Smooth muscle cell (in vitro differentiated cells): ENCODE measurements around the gene GPR141. TPM values are rescaled to one million over a fixed set of nuclear protein-coding genes. Genes with fewer than 3 reads are reported as not detected.

ENCODE experiments used
- DNase-seq: peaks from one replicate; lab custom pipeline; 2025; ENCODE audit not compliant: unreplicated experiment; lab: John Stamatoyannopoulos, UW
- H2AFZ ChIP-seq: fragments of 200-600 bp; sonication (generic); 2 replicates; pipeline ENCODE4 v1.6.0; 2016; ENCODE audit warnings: antibody characterized with exemption, low read depth, mild to moderate bottlenecking
- H3F3A ChIP-seq: fragments of 200-600 bp; sonication (generic); 2 replicates; pipeline ENCODE4 v1.6.0; 2017; ENCODE audit warnings: antibody characterized with exemption, low read depth
- H3K27ac ChIP-seq: fragments of 200-600 bp; sonication (generic); 2 replicates; pipeline ENCODE4 v1.5.1; 2016; ENCODE audit warnings: low read depth, mild to moderate bottlenecking
- H3K27me3 ChIP-seq: fragments of 200-600 bp; sonication (generic); 2 replicates; pipeline ENCODE4 v1.6.1; 2016; ENCODE audit warnings: low read depth, mild to moderate bottlenecking
- H3K36me3 ChIP-seq: fragments of 200-600 bp; sonication (generic); 2 replicates; pipeline ENCODE4 v1.5.1; 2016; ENCODE audit warnings: low read depth
- H3K4me1 ChIP-seq: fragments of 200-600 bp; sonication (generic); 2 replicates; pipeline ENCODE4 v1.5.1; 2016; ENCODE audit warnings: low read depth
- H3K4me2 ChIP-seq: fragments of 200-600 bp; sonication (generic); 2 replicates; pipeline ENCODE4 v1.6.0; 2016; ENCODE audit warnings: mild to moderate bottlenecking
- H3K4me3 ChIP-seq: fragments of 200-600 bp; sonication (generic); 2 replicates; pipeline ENCODE4 v1.5.1; 2016; ENCODE audit warnings: mild to moderate bottlenecking
- H3K79me2 ChIP-seq: fragments of 200-600 bp; sonication (generic); 2 replicates; pipeline ENCODE4 v1.6.0; 2016; ENCODE audit warnings: low read depth, mild to moderate bottlenecking
- H3K9ac ChIP-seq: fragments of 200-600 bp; sonication (generic); 2 replicates; pipeline ENCODE4 v1.6.0; 2016; ENCODE audit warnings: low read depth
- H3K9me3 ChIP-seq: fragments of 200-600 bp; sonication (generic); replicated peaks from 2 replicates; pipeline ENCODE4 v1.5.1; 2016; ENCODE audit warnings: low read depth
- H4K20me1 ChIP-seq: fragments of 200-600 bp; sonication (generic); 2 replicates; pipeline ENCODE4 v1.6.0; 2016; ENCODE audit warnings: low read depth
- WGBS: methylation state at CpG from one replicate; pipeline ENCODE4 v1.1.7; 2016; ENCODE audit warnings: low lambda C conversion rate; 5-methylcytosine and 5-hydroxymethylcytosine counted together
- polyA plus RNA-seq: library from polyadenylated mRNA; unstranded; fragments of >200 nt; fragmentation: Nextera tagmentation; extraction: Ambion mirVana; gene quantifications from 2 replicates; pipeline ENCODE4 v1.2.1, GENCODE V29; 2016
- total RNA-seq: library from RNA; depleted of rRNA; stranded (reverse); fragments of >200 nt; gene quantifications from 2 replicates; pipeline ENCODE4 v1.2.3, GENCODE V29; 2014
- TF ChIP-seq, protein P1 (sequence below): fragments of 200-600 bp; sonication (generic); IDR thresholded peaks from 2 replicates; pipeline ENCODE4 v1.5.1; 2017; ENCODE audit warnings: borderline replicate concordance, mild to moderate bottlenecking, antibody characterized with exemption; ENCODE audit not compliant: insufficient read depth, poor library complexity, severe bottlenecking

The GPR141 gene
- total and polyA plus RNA-seq, 2 experiments from 2014 or later = 2.5 TPM; not detected in 1

GRCh38 chr7:37758501-37759045 lies 75.0 kb downstream of the GPR141 start:
- Histone ChIP-seq H3F3A (no peaks in the 10 kb centered on the region), H3K79me2 (no peaks in the 10 kb centered on the region), H3K9ac (no peak overlapping the region), H4K20me1 (no peaks in the 10 kb centered on the region), H3K36me3 (no peaks in the 10 kb centered on the region), H3K4me1 (peaks cover 5% of the 10 kb centered on the region), H2AFZ (no peak overlapping the region), H3K27ac (no peak overlapping the region), H3K9me3 (no peaks in the 10 kb centered on the region), H3K27me3 (no peaks in the 10 kb centered on the region), H3K4me3 (no peak overlapping the region), H3K4me2 (no peak overlapping the region)
- 94% methylated on average over 3 of the region's 3 CpGs for WGBS
- TF ChIP-seq, protein P1, sequence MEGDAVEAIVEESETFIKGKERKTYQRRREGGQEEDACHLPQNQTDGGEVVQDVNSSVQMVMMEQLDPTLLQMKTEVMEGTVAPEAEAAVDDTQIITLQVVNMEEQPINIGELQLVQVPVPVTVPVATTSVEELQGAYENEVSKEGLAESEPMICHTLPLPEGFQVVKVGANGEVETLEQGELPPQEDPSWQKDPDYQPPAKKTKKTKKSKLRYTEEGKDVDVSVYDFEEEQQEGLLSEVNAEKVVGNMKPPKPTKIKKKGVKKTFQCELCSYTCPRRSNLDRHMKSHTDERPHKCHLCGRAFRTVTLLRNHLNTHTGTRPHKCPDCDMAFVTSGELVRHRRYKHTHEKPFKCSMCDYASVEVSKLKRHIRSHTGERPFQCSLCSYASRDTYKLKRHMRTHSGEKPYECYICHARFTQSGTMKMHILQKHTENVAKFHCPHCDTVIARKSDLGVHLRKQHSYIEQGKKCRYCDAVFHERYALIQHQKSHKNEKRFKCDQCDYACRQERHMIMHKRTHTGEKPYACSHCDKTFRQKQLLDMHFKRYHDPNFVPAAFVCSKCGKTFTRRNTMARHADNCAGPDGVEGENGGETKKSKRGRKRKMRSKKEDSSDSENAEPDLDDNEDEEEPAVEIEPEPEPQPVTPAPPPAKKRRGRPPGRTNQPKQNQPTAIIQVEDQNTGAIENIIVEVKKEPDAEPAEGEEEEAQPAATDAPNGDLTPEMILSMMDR = no peak
- DNase-seq = no peak

DNA sequence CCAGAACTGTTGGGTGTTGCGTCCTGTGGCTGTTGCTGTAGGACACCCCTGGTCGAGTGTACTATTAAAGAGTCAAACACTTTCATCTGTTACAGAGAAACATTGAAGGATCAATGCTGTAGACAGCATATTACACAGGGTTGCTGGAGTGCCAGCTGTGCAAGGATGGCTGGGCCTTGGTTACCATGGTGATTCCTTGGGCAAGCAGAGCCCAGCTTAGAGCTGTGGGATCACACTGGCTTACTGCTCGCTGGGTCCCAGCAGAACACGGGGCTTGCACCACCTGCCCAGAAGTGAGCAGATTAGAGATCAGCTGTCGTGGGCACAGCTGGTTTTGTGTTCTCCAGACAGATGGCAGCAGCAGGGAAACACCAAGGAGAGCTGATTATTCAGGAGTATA lies 76.0 kb downstream of the GPR141 start:
- WGBS = 82% methylated on average over 5 of the region's 5 CpGs
- H3K9ac ChIP-seq = no peak overlapping the region

DNA sequence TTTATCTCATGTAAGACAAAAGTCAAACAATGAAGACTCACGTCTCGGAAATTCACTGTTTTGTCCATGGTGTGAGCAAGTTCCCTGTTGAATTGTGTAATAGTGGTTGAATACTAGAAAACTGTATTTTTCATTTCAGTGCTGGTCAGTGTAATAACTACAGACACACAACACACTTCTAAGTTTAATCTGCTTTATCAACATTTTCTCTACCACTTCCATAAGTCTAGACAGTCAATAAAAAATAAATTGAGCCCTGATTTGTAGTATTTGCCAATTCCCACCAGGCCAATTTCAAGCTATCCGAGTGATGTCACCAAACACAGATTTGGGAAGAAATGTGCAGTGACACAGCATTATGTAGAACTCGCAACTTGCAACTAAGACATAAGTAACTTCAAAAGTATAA lies 81.9 kb downstream of the GPR141 start:
- TF ChIP-seq, protein P1 = no peak
- H3K9ac ChIP-seq = no peak overlapping the region
- H3F3A ChIP-seq = no peaks in the 10 kb centered on the region
- H3K9me3 ChIP-seq = no peaks in the 10 kb centered on the region
- H3K79me2 ChIP-seq = no peaks in the 10 kb centered on the region
- H4K20me1 ChIP-seq = no peaks in the 10 kb centered on the region
- no peaks in the 10 kb centered on the region for H3K27me3 ChIP-seq
- H3K36me3 ChIP-seq = no peaks in the 10 kb centered on the region
- H3K4me1 ChIP-seq = no peaks in the 10 kb centered on the region
- H3K4me3 ChIP-seq = no peak overlapping the region
- DNase-seq = no peak
- H3K27ac ChIP-seq = no peak overlapping the region
- H3K4me2 ChIP-seq = no peak overlapping the region
- no peak overlapping the region for H2AFZ ChIP-seq
- 92% methylated on average over 4 of the region's 4 CpGs for WGBS

More for the DNA sequence above, 76.0 kb downstream of the GPR141 start:
- Histone ChIP-seq H3K4me3 (no peak overlapping the region), H3K36me3 (no peaks in the 10 kb centered on the region), H2AFZ (no peak overlapping the region), H3K4me1 (peaks cover 5% of the 10 kb centered on the region), H3F3A (no peaks in the 10 kb centered on the region), H3K27ac (no peak overlapping the region), H3K9me3 (no peaks in the 10 kb centered on the region), H3K27me3 (no peaks in the 10 kb centered on the region), H4K20me1 (no peaks in the 10 kb centered on the region), H3K79me2 (no peaks in the 10 kb centered on the region), H3K4me2 (no peak overlapping the region)
- TF ChIP-seq, protein P1 = no peak
- DNase-seq = no peak

GRCh38 chr7:37765872-37766525 lies 82.4 kb downstream of the GPR141 start:
- H3K9ac ChIP-seq = no peak overlapping the region
- no peak overlapping the region for H3K4me3 ChIP-seq
- no peak overlapping the region for H2AFZ ChIP-seq
- H3F3A ChIP-seq = no peaks in the 10 kb centered on the region
- no peaks in the 10 kb centered on the region for H3K9me3 ChIP-seq
- H3K4me2 ChIP-seq = no peak overlapping the region
- 94% methylated on average over 6 of the region's 6 CpGs for WGBS
- no peaks in the 10 kb centered on the region for H3K79me2 ChIP-seq
- TF ChIP-seq, protein P1 = no peak
- no peaks in the 10 kb centered on the region for H3K4me1 ChIP-seq
- H3K36me3 ChIP-seq = no peaks in the 10 kb centered on the region
- H4K20me1 ChIP-seq = no peaks in the 10 kb centered on the region
- DNase-seq = no peak
- H3K27ac ChIP-seq = no peak overlapping the region
- H3K27me3 ChIP-seq = no peaks in the 10 kb centered on the region
